ENCODE measurements around the gene GDF2.

GRCh38 chr10:47288916-47289495 is 33.2 kb upstream of the GDF2 start:
- TF ChIP-seq CTCF (IDR thresholded peaks at IDR 0.05) (no peak), POLR2A (IDR thresholded peaks at IDR 0.05) (no peak), EP300 (IDR thresholded peaks at IDR 0.05) (no peak)

Measured in tibial nerve (tissue), 4 donors.